ENCODE measurements around the gene ARID1A. TPM values are rescaled to one million over a fixed set of nuclear protein-coding genes. Genes with fewer than 3 reads are reported as not detected.
A peak's percentile ranks its signal among the peaks of the same experiment; 100 is the strongest.

ARID1A gene
- total and polyA plus RNA-seq, 12 donors, result 14.5 to 62.5 (median 43.5) TPM

GRCh38 chr1:26730695-26731094, 34.9 kb downstream of the ARID1A start:
- peaks cover 6 to 95% (median 72%) of the 10 kb centered on the region in 9 donors for H3K4me1 ChIP-seq
- H3K4me3 ChIP-seq, result no peak overlapping the region
- DNase-seq, result no peak
- no peak for TF ChIP-seq CTCF (IDR thresholded peaks at IDR 0.05)
- H3K27ac ChIP-seq, result no peak overlapping the region
- ATAC-seq, result no peak
- H3K9me3 ChIP-seq, result no peaks in the 10 kb centered on the region
- intact Hi-C loops (cut with DNase I), result loop anchor here in 1 of 10 donors (5.0 kb wide), 1 partner anchor 37 kb away; no protein-coding TSS in a partner anchor
- WGBS, 2 donors, result 71 to 80% methylated on average over 2 of the region's 2 CpGs
- H3K27me3 ChIP-seq, result no peaks in the 10 kb centered on the region
- H3K36me3 ChIP-seq, result peaks cover 0 to 65% (median 53%) of the 10 kb centered on the region in 9 donors

DNA sequence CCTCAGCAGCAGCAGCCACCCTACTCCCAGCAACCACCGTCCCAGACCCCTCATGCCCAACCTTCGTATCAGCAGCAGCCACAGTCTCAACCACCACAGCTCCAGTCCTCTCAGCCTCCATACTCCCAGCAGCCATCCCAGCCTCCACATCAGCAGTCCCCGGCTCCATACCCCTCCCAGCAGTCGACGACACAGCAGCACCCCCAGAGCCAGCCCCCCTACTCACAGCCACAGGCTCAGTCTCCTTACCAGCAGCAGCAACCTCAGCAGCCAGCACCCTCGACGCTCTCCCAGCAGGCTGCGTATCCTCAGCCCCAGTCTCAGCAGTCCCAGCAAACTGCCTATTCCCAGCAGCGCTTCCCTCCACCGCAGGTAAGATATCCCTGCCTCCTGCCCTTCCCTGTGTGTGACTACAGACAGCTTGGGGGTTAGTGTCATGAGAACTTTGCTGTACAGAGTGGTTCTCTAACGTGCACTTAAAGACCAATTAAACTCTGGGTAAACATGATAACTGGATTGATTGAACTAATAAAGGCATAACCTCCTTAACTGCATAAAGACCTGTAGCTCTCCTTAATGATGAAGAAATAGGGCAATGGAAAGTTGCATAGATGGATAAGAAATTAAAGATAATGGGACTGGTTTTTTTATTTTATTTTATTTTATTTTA, 35.6 kb downstream of the ARID1A start:
- H3K4me3 ChIP-seq, result no peak overlapping the region
- H3K27ac ChIP-seq, result no peak overlapping the region
- peaks cover 5 to 89% (median 65%) of the 10 kb centered on the region in 9 donors for H3K4me1 ChIP-seq
- WGBS, 2 donors, result 74 to 82% methylated on average over 11 of the region's 11 CpGs
- DNase-seq, result no peak
- intact Hi-C loops (cut with DNase I), result loop anchor here in 1 of 10 donors (5.0 kb wide), 1 partner anchor 36 kb away; no protein-coding TSS in a partner anchor
- peaks cover 0 to 72% (median 53%) of the 10 kb centered on the region in 9 donors for H3K36me3 ChIP-seq
- no peak for TF ChIP-seq CTCF (IDR thresholded peaks at IDR 0.05)
- no peaks in the 10 kb centered on the region for H3K27me3 ChIP-seq
- ATAC-seq, result peak in 1 of 8 donors; percentile 14
- no peaks in the 10 kb centered on the region for H3K9me3 ChIP-seq

DNA sequence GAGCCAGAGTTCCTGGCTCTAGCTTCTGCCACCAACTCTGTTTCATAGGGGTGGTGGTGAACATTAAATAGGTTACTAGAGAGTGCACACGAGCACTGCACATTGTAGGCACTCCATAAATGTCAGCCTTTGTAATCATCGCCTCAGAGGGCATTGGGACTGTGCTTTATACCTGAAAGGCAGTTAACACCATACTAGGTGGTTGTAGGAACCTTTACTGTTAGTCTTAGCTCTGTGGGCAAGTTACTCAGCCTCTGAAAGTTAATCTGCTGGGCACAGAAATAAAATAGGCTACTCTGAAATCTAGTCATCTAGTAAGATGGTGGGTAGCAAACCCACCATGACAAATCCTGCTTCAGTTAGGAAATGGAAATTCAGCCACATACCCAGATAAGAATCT, 37.6 kb downstream of the ARID1A start:
- intact Hi-C loops (cut with DNase I), result loop anchor here in 1 of 10 donors (5.0 kb wide), 1 partner anchor 34 kb away; no protein-coding TSS in a partner anchor
- H3K36me3 ChIP-seq, result peaks cover 0 to 92% (median 72%) of the 10 kb centered on the region in 9 donors

GRCh38 chr1:26733982-26734381, 38.2 kb downstream of the ARID1A start:
- no peaks in the 10 kb centered on the region for H3K9me3 ChIP-seq
- intact Hi-C loops (cut with DNase I), result loop anchor here in 1 of 10 donors (5.0 kb wide), 1 partner anchor 33 kb away; no protein-coding TSS in a partner anchor
- no peak overlapping the region for H3K4me3 ChIP-seq
- DNase-seq, result no peak
- peaks cover 0 to 98% (median 75%) of the 10 kb centered on the region in 9 donors for H3K36me3 ChIP-seq
- TF ChIP-seq CTCF (IDR thresholded peaks at IDR 0.05), result no peak
- peak in 1 of 8 donors; percentile 15 for ATAC-seq
- peak overlapping the region in 1 of 10 donors; percentile 31 for H3K27ac ChIP-seq
- 41 to 48% methylated on average over 2 of the region's 2 CpGs for WGBS, 2 donors
- H3K27me3 ChIP-seq, result no peaks in the 10 kb centered on the region
- H3K4me1 ChIP-seq, result peaks cover 0 to 63% (median 44%) of the 10 kb centered on the region in 9 donors

More for the DNA sequence above, 37.6 kb downstream of the ARID1A start:
- no peak for TF ChIP-seq CTCF (IDR thresholded peaks at IDR 0.05)
- Histone ChIP-seq H3K27me3 (no peaks in the 10 kb centered on the region), H3K27ac (peak overlapping the region in 1 of 10 donors; percentile 31), H3K9me3 (no peaks in the 10 kb centered on the region), H3K4me3 (no peak overlapping the region), H3K4me1 (peaks cover 0 to 68% (median 45%) of the 10 kb centered on the region in 9 donors)
- no peak for DNase-seq
- ATAC-seq, result no peak
- WGBS, 2 donors, result 76 to 88% methylated on average over 2 of the region's 2 CpGs

Measured in heart right ventricle (tissue), 16 donors.